NCI-H2227 treated with DMSO at 0.1 percent for 48 hours (cell line): ENCODE data around the gene AMOTL1.
"Not testable (repeated sequence)": the region's sequence is repeated elsewhere in the genome, so short reads cannot be mapped to it uniquely, and the experiment has no call there.

Experiments
- DNase-seq: peaks from one replicate; lab custom pipeline; 2025; lab: John Stamatoyannopoulos, UW

The AMOTL1 gene

DNA sequence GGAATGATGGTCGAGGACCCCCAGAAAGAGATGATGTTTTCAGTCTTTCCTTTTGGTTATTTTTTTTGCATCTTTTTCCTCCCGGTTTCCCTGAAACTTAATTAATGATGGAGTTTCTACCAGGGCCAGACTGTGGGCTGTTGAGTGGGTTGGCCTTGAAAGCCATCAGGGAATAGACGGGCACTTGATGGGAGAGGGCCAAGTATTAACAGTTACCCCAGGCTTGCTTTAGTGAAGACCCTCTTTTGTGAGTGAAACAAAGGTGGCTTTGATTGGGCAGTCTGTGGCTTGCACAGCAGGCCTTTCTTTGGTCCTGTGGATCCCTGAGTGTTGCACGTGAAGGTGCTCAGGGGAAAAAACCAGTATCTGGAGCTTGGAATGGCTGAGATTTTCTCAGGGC lies 56.9 kb downstream of the AMOTL1 start:
- DNase-seq, result no peak

DNA sequence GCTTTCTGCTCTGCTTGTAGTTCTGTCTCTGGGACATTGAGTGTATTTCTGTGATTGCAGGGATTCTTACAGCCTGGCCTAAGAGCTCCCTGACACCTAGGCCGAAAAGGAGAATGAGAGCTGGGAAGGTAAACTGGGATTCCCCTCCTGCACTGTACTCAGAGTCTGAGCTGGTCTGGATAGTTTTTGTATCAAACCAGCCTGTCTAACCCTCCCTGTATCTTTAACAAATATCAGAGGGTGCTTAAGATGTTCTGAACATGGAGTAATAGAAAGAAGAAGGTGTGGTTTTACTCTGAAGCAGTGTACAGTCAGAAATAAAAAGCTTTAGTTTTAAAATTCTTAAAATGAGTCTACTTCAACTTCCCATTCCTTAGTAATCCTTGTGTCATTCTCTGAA lies 57.3 kb downstream of the AMOTL1 start:
- no peak for DNase-seq

DNA sequence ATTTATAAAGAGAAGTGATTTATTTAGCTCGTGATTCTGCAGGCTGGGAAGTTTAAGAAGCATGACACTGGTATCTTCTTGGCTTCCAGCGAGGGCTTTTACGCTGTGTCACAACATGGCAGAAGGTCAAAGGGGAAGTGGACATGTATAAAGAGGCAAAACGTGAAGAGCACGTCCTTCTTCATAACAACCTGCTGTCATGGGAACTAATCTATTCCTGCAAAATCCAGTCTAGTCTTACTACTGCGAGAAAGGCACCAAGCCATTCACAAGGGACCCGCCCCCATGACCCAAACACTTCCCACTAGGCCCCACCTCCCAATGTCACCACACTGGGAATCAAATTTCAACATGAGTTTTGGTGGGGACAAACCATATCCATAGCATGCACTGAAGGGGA lies 58.3 kb downstream of the AMOTL1 start:
- no peak for DNase-seq

DNA sequence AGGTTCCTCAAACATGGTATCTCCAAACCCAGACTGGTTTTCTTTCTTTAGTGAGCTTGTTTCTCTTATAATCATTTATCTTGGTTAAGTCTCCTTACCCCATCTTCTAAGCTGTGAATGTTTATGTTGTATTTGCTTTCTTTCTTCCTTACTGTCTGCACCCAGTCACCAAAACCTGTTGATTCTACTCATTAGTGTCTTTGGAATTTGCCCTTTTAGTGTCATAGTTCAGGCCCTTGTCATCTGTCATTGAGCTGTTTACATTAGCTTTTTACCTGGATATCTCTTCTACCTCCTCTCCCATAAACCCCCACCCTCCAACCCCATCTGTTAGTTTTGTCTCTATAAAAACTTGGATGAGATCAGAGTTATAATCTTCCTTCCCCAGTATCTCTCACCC lies 59.9 kb downstream of the AMOTL1 start:
- no peak for DNase-seq

DNA sequence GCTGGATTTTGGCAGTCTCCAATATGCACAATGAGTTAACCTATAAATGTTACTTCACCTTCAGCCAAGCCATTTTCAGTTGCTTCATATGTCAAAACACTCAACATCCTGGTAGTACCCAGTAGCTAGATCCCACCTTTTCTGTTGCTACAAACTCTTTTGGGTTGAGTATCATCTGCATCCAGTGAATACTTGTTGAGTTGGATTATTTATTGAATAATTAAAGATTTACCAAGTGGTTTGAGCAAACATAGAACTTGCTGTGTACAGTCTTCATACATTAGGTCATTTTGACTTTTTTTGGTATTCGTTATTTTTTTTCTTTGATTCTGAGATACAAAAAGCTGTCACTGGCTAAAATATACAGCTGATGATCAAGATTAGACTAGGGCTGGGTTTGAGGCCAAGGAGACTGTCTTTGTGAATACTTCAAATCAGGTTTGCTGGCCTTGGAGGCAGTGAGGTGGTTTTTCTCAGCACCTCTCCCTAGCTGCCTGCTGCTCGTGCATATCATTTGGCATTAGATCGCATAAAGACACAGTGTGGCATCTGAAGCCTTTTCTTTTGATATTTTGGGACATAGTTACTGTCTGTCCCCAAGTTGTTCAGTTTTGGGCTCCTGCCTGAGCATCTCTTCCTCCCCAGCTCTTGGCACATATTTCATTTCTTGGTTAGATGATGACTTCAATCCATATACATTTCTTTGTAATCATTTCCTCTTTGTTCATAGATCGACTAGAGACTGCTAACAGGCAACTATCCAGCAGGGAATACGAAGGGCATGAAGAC lies 62.8 kb downstream of the AMOTL1 start:
- no peak for DNase-seq

DNA sequence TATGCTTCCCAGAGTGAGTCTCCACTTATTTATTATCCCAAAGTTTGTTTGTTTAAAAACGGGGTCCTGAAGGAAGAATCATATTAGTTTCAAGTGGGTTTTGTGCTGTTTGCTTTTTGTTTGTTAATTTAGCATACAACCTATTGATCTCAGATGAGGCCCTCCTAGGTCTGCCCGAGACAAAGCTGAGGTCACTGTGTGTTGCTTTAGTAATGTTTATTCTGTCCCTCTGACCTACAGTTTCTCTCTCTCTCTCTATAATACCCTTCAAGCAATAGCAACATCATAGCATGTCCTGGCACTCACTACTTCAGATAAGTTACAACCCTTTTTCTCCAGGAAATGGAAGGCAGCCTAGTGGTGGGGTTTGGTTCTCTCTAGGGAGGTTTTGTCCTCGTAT lies 63.4 kb downstream of the AMOTL1 start:
- no peak for DNase-seq

DNA sequence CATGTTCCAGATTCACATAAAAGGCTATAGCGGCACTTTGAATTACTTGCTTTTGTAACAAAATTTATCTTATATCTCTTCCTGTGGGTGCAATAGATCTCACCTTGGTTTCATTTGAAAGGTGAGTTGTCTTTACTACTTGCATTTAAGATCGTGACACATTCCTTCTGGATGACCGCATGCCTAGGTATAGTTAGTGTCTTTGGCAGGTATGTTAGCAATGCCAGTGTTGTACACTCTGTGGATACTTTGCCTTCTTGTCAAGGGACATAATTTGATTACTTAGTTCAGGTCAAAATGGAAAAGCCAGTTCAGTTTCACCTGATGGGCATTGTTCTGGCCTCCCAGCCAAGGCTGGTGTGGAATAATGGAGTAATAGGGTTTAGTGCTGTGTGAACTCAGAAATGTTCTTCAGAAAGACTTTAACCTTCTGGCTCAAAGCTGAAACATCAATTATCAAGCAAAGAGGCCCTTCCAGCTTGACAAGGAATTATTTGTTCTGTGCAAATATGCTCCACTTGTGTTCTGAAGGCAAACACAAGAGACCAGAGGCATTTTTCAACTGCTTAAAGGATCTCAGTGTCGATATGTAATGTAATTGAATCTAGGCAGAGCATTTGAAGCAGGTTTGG lies 64.6 kb downstream of the AMOTL1 start:
- no peak for DNase-seq

DNA sequence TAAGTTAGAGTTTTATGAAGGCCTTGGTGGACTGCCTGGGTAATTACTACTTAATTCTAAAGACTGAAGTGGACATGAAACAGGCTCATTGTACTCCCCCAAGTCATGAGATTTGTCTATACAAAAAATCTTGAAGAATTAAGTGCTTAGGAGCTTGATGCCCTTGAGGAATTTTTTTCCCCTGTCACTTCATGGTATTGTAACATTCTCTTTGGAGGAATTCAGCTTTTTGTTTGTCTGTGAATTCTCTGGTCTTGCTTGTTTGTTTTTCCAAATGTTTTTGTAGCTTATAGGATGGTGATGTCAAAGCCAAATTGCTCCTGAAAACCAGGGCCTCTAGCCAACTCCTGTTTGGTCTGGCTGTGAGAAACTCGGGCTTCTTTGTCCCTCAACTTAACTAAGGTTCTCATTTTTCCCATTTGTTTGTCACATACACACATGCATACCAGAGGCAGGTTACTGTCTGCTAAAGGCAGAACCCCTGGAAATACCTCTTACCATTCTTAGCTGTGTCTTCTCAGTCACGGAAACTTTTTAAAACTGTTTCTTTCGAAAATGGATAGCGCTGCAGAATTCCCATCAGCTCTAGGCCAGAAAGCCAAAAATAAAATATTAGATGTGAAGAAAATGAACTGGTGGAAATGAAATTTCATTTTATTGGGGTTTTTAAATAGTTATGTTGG lies 66.9 kb downstream of the AMOTL1 start:
- DNase-seq, result no peak

DNA sequence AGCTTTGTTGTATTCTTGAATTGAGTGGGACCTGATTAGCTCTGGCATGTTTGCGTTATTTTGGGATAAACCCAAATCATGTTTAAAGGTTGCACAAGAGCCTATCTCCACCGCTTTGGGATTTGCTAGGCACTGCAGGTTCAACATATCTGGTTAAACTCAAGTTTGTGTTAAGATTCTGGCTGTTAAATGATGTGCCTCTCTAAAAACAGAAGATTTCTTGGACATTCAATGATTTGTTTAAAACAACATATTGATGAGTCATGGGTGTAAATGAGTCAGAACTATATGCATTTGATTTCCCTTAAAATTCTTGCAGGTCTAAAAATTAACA lies 67.4 kb downstream of the AMOTL1 start:
- DNase-seq, result no peak

DNA sequence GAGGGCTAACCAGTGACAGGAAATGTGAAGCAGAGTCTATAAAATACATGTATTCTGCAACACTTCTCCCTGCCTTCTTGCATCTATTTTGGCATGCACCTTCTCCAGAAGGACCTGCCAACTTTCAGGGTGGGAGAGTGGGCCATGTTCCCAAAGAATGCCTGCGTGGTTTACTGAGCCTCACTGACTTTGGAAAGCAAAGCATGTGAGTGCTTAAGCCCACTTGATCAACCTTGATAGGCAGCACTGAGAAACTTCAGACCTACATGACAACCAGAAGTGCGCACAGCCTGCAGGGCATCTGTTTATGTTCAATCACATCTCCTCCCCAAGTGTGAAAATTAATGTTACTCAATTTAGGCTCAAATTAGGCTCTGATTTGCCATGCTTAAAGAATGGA lies 69.2 kb downstream of the AMOTL1 start:
- no peak for DNase-seq

DNA sequence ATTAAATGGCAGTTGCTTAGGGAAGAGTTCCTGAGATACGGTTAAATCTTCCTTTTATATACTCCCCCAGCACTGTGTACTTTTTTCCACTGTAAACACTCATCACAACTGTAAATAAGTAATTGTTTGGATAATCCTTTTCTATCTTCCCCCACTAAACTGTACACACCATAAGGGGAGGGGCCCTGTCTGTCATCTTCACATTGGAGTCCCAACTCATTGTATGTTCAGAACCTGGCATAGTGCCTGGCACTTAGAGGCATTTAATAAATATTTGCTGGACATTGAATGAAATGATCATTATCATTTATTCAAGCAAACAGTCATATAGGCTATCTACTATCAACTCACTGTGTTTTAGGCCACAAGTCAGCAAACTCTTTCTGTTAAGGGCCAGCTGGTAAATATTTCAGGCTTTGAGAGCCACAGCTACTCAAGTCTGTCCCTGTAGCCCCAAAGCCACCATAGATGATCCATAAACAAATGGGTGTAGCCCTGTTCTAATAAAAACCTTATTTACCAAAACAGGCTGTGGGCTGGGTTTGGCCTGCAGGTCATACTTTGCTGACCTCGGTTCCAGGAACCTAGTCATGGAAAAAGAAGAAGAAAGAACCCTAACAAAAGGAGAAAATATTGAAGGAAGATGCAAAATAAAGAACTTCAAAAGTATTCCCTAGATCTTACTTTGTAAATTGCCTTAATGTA lies 70.0 kb downstream of the AMOTL1 start:
- DNase-seq, result no peak

DNA sequence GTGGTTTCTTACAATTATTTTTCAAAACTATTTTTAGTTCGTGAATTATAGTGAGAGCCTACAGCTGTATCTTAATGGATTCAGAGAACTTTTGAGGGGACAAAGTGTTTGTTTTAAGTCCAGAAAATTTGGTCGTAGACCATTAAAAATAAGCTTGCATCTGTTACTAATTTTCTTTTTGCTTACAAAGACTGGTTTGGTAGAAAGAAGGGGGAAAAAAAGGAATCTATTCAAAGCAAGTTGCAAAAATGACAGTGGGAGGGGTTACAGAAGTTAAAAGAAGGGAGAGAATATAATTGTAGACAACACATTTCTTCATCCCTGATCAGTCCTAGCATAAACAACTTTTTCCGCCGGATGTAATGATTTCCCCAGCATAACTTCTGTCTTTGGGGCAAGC lies 72.1 kb downstream of the AMOTL1 start:
- no peak for DNase-seq

DNA sequence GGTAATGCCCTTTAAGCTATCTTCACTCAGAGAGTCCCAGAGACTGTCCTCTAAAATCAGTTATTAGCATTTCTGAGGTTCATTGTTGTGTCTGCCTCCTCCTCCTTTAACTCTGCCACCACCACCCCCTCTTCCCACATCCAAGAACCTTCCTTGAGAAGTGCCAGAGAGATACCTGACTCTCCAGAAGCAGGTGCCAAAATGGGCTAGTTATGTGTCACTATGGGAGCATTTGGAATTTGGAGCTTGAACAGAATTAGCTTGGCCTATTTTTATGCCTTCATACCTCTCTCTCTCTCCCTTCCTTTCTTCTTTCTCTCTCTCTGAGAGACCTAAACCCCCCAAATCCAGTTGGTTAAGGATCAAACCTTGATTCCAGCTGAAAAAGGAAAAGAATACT lies 75.9 kb downstream of the AMOTL1 start:
- DNase-seq, result no peak

DNA sequence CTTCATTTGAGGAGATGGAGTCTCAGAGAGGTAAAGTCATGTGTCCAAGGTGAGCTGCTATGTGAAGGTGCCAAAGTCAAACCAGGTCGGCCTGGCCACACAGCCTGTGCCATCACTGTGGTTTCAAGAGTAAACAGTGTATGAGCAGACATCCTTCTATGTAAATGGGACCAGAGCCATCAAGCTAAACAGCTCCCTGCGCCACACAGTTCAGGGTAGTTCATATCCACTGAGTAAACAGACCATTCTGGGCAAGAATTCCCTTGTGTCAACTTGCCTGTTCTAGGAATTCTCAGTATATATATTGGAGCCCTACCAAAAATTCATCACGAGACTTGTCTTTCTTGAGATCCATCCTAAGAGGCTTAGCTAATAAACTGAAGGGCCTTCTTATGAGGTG lies 77.5 kb downstream of the AMOTL1 start:
- no peak for DNase-seq

DNA sequence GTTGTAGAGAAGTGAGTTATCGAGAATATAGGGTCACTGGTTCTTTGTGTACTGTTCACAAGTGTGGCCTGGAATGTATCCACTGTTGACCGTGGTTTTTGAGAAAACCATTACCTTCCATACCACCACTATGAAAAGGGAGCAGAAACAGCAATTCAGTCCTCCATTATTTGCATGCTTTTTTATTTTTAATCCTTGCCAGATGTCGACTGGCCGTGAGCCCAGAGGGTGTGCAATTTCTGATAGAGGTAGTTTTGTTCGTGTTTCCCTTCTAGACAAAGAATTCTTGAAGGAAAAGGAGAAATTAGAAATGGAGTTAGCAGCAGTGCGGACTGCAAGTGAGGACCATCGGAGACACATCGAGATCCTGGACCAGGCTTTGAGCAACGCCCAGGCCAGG lies 81.7 kb downstream of the AMOTL1 start:
- DNase-seq, result no peak

DNA sequence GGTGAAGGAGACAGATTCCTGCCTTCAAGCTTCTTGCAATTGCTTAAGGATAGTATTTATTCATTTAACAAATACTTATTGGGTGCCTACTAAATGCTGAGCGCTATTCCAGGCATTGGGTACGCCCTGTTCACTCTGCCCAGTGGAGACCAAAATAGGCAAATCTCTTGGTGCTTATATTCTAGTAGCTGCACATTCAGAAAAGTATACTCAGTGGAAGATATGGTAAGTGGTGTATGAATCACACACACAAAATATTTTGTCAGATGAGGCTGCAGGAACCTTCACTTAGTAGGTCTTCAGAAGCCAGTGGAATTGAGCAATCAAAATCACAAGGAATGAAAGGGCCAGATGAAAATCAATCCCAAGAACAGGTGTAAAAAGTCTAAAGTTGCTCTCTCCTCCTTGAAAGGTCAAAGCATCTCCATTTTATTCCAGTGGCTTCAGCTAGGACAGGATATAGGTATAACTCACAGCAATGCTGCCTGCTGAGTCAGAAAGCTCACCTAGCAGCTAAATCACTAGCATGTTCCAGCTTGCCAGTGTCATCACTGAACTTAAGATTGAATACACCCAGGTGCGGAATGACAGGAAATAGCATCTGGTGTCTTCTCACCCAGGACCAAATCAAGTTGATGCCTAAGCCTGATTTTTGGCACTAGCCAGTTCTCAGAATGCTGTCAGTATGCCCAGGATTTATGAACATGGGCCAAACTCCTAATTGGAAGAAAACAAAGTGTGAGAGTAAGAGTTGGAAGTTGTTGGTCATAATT lies 83.9 kb downstream of the AMOTL1 start:
- DNase-seq, result no peak

DNA sequence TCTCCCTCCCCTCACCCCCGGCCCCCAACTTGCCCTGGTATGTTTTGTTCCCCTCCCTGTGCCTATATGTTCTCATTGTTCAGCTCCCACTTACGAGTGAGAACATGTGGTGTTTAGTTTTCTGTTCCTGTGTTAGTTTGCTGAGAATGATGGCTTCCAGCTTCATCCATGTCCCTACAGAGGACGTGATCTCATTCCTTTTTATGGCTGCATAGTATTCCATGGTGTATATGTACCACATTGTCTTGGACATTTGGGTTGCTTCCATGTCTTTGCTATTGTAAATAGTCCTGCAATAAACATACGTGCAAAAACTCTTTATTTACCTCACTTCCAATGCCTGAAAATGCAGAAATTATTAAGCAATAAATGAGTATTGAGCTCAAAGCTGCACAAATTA lies 85.1 kb downstream of the AMOTL1 start:
- DNase-seq, result not testable (repeated sequence)

DNA sequence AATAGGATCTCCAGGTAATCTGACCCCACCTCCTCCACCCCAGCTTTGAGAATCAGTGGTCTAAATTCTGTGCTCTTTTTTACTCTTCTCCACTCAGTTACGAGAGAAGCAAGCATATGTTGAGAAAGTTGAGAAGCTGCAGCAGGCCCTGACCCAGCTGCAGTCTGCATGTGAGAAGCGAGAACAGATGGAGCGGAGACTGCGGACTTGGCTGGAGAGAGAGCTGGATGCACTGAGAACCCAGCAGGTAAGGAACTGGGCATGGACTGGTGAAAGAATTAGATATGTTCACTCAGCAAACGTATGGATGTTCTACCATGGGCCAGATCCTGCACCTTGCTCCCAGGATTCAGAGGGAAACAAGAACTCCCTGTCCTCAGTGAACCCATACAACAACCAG lies 85.7 kb downstream of the AMOTL1 start:
- DNase-seq, result no peak

DNA sequence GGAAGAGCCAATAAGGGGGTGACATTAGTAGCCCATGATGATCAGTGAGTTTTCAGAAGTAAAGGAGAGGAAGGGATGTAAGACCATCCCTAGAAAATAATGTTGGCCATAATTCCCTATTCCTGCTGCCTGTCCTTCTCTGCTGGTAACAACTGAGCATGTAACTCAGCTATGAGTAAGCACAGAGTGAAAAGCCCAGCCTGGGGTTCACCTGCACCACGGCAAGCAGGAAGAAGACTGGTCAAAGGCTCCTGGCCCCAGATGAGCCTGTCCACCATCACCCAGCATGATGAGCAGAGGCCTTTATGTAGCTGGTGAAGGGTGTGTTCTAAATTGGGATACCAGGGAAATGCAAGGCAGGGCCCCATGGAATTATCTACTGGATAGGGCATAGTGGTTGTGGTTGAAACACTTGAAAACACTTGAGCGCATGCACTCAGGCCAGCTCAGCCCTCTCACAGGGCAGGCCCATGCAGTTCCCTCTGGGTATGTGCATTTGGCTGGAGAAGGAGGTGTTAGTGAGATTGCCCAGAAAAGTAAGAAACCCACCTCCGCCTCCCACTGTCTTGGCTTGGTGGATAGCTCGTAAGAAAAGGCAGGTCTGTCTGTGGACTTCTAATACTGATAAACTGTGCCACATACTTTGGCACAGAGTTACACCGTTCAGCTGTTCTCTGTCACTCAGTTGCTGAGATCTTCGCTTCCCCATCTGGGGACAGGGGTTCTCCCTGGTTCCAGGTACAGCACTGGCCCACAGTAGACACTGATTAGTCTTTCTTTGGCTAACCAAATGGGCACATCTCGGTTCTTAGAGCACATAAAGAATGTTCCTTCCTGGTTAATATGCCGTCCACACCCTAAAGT lies 86.8 kb downstream of the AMOTL1 start:
- no peak for DNase-seq

DNA sequence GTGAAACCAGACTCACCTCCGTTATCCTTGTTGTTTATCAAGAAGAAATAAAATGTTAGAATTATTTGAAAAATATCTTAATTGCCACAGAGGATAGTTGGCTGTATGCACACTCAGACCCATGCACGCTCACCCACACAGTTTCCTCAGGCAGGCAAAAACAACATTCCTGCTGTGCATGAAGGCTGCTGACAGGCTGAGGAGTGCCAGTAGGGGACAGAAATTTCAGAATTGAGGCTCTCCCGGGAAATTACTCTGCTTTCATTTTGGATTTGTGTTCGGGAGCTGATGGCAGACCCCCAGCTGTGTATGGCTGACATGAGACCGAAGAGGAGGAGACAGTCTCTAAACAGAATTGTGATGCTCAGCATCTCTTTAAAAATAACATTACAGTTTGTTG lies 87.5 kb downstream of the AMOTL1 start:
- DNase-seq, result no peak

DNA sequence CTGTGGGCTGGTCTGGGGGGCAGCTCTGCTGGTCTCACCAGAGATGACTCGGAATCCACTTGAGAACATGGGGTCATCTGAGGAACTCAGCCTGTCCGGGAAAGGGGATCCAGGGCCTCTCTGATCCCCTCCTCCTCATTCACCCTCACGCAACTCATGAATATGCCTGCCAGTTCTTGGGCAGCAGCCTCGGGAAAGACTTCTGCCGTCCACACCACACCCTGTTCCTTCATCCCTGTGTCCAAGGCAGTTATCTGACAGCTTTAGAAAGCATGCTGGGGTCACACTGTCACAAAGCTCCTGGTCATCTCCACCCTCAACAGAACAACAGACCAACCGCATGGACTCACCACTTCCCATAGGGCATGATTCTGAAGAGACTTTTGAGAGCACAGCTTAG lies 88.3 kb downstream of the AMOTL1 start:
- DNase-seq, result no peak
